ENCODE measurements around the gene CIDEB. TPM values are rescaled to one million over a fixed set of nuclear protein-coding genes. Genes with fewer than 3 reads are reported as not detected.
A peak's percentile ranks its signal among the peaks of the same experiment; 100 is the strongest.

The CIDEB gene
- total and polyA plus RNA-seq, 2 of the 13 experiments (the other 11 are each of a cell fraction or from before 2014, with no cell fraction given): 35.8 to 110 TPM

DNA sequence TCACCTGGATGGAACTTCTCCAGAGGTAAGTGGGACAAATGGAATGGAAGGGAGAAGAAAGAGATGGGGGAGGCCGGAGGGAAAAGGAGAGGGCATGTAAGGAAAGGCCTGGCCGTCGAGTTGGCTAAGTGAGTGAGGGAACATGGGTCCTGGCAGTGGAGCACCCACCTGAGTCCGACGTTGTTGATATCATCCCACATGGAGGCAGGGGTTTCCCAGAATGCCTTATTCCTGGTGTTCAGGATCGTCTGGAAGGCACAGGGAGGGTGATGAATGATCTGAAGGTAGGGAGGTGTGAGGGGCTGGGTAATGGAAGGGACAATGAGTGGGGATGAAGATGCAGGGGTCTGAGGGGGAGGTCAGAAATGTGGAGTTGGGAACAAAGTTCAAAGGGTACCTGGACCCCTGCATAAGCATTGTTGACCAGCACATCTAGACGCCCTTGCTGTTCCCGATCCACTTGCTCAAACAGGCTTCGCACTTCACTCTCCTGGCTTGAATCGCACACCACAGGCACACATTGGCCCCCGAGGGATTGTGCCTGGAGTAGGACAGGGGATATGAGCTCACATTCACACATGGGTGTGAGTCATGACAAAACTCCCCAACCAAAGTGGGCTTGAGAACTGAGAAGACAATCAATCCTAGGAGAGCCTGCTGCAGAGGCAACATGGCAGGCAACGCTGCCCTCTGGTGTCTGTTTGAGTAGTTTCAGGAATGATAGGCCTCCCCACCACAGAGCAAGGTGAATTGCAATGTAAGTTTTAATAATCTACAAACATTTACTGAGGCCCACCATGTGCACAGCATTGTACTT is 11.2 kb downstream of the CIDEB start (continued):
- TF ChIP-seq, protein P1, sequence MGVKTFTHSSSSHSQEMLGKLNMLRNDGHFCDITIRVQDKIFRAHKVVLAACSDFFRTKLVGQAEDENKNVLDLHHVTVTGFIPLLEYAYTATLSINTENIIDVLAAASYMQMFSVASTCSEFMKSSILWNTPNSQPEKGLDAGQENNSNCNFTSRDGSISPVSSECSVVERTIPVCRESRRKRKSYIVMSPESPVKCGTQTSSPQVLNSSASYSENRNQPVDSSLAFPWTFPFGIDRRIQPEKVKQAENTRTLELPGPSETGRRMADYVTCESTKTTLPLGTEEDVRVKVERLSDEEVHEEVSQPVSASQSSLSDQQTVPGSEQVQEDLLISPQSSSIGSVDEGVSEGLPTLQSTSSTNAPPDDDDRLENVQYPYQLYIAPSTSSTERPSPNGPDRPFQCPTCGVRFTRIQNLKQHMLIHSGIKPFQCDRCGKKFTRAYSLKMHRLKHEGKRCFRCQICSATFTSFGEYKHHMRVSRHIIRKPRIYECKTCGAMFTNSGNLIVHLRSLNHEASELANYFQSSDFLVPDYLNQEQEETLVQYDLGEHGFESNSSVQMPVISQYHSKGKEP (CRISPR knock-in tag; IDR thresholded peaks at IDR 0.05): no peak
- TF ChIP-seq SMAD9 (CRISPR knock-in tag; IDR thresholded peaks at IDR 0.05) (no peak), GLI4 (CRISPR knock-in tag; IDR thresholded peaks at IDR 0.05; ENCODE audit: borderline replicate concordance) (no peak), JUNB (CRISPR knock-in tag; IDR thresholded peaks at IDR 0.05; ENCODE audit: borderline replicate concordance) (no peak; the same call in 1 of the 2 replicates), NCOA2 (CRISPR knock-in tag; IDR thresholded peaks at IDR 0.05) (no peak; the same call in 1 of the 2 replicates), ZBTB21 (CRISPR knock-in tag; IDR thresholded peaks at IDR 0.05) (peak; percentile 37; the same call in 1 of the 2 replicates), ZXDC (CRISPR knock-in tag; IDR thresholded peaks at IDR 0.05) (no peak), ZNF451 (CRISPR knock-in tag; IDR thresholded peaks at IDR 0.05) (no peak), SSRP1 (CRISPR knock-in tag; IDR thresholded peaks at IDR 0.05) (peak; percentile 73; the same call in 1 of the 2 replicates), MXD3 (CRISPR knock-in tag; IDR thresholded peaks at IDR 0.05) (0 out of 2 replicates have a peak, but pooled peaks have one; percentile 55), ZFP90 (CRISPR knock-in tag; IDR thresholded peaks at IDR 0.05; ENCODE audit: borderline replicate concordance) (no peak), ZNF512 (CRISPR knock-in tag; IDR thresholded peaks at IDR 0.05) (no peak), RELA (CRISPR knock-in tag; IDR thresholded peaks at IDR 0.05) (peak; percentile 22; the same call in 1 of the 2 replicates), TCF7 (IDR thresholded peaks at IDR 0.05; ENCODE audit: low read depth) (no peak)
- TF ChIP-seq, protein P2, sequence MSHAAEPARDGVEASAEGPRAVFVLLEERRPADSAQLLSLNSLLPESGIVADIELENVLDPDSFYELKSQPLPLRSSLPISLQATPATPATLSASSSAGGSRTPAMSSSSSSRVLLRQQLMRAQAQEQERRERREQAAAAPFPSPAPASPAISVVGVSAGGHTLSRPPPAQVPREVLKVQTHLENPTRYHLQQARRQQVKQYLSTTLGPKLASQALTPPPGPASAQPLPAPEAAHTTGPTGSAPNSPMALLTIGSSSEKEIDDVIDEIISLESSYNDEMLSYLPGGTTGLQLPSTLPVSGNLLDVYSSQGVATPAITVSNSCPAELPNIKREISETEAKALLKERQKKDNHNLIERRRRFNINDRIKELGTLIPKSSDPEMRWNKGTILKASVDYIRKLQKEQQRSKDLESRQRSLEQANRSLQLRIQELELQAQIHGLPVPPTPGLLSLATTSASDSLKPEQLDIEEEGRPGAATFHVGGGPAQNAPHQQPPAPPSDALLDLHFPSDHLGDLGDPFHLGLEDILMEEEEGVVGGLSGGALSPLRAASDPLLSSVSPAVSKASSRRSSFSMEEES (CRISPR knock-in tag; IDR thresholded peaks at IDR 0.05): no peak
- TF ChIP-seq, protein P3, sequence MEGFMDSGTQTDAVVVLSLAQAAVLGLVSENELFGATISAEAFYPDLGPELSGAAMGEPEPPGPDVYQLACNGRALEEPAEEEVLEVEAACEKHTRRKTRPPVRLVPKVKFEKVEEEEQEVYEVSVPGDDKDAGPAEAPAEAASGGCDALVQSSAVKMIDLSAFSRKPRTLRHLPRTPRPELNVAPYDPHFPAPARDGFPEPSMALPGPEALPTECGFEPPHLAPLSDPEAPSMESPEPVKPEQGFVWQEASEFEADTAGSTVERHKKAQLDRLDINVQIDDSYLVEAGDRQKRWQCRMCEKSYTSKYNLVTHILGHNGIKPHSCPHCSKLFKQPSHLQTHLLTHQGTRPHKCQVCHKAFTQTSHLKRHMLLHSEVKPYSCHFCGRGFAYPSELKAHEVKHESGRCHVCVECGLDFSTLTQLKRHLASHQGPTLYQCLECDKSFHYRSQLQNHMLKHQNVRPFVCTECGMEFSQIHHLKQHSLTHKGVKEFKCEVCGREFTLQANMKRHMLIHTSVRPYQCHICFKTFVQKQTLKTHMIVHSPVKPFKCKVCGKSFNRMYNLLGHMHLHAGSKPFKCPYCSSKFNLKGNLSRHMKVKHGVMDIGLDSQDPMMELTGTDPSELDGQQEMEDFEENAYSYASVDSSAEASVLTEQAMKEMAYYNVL (CRISPR knock-in tag; IDR thresholded peaks at IDR 0.05; ENCODE audit: borderline replicate concordance): no peak; the same call in 1 of the 2 replicates
- TF ChIP-seq, protein P4, sequence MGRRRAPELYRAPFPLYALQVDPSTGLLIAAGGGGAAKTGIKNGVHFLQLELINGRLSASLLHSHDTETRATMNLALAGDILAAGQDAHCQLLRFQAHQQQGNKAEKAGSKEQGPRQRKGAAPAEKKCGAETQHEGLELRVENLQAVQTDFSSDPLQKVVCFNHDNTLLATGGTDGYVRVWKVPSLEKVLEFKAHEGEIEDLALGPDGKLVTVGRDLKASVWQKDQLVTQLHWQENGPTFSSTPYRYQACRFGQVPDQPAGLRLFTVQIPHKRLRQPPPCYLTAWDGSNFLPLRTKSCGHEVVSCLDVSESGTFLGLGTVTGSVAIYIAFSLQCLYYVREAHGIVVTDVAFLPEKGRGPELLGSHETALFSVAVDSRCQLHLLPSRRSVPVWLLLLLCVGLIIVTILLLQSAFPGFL (CRISPR knock-in tag; IDR thresholded peaks at IDR 0.05): no peak

Data from HepG2 (cell line).